GM21526 (cell line): Measurements from ENCODE around the gene FILIP1L.

Source experiments
- ATAC-seq: cut with Tn5 transposase; IDR thresholded peaks from one replicate; pipeline ENCODE4 v1.9.1; 2021; ENCODE audit warnings: moderate library complexity; ENCODE audit not compliant: unreplicated experiment, low FRiP score

The FILIP1L gene

DNA sequence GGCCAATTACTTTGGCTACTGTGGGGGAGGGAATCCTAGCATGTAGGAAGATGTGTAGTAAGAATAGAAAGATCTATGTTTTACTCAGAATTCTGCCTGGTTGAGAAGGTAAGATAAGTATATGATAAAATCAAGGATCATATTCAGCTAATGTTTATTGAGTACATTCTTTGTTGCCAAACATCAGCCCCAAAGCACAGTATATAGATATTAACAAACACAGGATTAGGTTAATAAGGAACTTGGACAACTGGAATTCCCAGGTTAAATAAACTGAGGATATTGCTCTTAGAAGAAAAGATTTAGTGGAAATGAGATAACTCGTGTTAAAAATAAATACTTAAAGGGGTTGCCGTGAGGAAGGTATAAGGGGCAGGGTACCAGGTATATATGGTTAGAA is 129.6 kb downstream of the FILIP1L start:
- no peak for ATAC-seq

DNA sequence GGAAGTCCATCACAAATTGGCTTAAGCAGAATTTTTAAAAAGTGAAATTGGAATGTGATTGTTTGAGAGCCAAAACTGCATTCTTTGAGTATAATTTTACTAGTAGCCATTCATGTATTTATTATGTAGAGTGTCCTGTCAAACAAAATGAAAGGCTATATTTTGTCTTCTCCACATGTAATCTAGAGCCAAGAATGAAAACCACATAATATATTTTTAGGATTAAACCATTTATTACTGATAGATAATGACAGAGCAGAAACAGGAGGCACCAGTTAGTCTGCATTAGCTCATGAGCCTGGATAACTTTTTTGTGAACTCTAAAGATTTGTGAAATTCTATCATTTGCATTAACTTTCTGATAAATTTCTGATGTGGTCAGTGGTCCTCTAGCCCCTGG is 130.2 kb downstream of the FILIP1L start:
- ATAC-seq: no peak

DNA sequence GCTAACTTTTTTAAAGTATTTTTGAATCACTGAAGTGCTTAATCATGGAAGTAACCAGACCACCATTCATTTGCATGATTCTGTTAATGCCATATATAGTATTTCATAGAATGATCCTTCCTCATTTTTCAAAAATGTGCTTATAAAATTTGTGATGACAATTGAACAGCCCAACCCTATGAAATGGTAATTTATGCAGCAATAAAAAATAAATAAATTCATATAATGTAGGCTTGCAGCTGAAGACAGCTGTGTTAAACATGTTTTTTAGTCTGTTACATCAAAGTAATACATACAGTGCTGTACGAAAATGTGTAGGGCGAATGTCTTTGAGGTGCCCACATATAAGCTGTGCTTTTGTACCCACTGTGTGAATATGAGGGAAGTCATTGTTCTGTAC is 131.7 kb downstream of the FILIP1L start:
- no peak for ATAC-seq

DNA sequence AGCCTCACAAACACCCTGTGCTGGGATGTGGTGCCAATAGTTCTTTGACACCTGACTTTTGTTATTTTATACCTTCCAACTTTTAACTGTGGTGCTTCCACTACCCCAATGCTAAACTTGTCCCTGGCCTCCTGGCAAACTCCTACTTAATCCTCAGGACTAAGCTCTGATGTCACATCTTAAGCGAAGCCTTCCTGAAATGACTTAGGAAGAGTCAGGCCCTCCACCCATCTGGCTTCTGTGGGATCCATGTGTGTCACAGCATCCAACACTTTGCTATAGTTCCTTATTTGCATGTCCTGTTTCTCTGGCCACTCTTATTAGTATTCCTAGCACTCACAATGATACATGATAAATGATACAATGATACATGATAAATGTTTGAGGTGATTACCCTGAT is 133.2 kb downstream of the FILIP1L start:
- no peak for ATAC-seq

DNA sequence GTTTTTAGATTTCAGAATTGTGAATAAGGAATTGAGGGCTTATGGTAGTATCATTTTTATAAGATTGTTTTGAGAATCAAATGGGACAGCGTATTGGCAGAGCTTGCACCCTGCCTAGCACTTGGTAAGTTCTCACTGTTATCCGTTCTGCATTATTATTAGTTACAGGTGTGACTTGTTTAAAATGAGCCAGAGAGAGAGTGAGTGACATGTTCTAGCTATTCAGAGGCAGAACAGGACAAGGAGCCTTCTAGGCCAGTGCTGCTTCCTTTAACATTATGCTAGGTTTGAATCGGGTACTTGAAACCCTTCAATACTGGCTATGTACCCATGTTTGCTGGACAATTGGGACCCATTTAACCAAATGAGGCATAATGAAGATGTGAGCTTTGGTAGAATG is 133.7 kb downstream of the FILIP1L start:
- no peak for ATAC-seq

DNA sequence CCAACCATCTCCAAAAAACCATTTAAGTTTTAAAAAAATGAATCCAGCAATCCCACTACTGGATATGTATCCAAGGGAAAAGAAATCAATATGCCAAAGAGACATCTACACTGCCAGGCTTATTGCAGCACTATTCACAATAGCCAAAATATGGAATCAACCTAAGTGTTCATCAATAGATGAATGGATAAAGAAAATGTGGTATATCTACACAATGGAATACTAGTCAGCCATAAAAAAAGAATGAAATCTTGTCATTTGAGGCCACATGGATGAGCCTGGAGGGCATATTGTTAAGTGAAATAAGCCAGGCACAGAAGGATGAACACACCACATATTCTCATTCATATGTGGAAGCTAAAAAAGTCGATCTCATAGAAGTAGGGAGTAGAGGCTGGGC is 136.1 kb downstream of the FILIP1L start:
- no peak for ATAC-seq

DNA sequence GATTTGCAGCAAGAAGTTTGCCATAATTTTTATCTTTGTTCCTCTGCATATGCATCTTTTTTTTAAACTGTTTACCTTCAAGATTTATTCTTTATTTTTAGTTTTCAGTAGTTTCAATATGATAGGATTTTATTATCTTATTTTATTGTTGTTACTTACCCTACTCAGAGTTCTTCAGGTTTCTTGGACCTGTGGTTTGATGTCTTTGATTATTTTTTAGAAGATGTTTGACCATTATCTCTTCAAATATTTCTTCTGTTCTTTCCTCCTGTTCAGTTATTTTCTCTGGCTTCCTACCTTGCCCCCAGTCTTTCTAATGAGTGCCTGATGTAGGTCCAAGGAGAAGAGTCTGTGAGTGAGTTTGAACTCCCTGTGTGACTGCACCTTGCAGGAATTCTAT is 137.7 kb downstream of the FILIP1L start:
- ATAC-seq: no peak

DNA sequence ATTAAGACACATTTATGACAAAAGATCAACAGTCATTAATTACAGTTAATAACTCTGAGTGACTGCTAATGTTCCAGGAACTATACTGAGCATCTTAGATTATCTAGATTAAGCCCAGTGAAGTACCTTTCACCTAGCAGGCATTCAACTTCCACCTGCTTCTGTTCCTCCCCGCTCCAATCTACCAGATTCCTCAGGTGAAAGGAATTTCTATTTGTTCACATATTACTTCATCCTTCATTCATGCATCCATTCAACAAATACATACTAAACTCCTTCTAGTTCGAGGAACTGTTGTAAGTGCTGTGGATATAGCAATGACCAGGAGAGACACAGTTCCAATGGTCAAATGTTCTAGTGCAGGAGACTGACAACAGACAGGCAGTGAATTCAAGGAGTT is 139.3 kb downstream of the FILIP1L start:
- ATAC-seq: no peak

DNA sequence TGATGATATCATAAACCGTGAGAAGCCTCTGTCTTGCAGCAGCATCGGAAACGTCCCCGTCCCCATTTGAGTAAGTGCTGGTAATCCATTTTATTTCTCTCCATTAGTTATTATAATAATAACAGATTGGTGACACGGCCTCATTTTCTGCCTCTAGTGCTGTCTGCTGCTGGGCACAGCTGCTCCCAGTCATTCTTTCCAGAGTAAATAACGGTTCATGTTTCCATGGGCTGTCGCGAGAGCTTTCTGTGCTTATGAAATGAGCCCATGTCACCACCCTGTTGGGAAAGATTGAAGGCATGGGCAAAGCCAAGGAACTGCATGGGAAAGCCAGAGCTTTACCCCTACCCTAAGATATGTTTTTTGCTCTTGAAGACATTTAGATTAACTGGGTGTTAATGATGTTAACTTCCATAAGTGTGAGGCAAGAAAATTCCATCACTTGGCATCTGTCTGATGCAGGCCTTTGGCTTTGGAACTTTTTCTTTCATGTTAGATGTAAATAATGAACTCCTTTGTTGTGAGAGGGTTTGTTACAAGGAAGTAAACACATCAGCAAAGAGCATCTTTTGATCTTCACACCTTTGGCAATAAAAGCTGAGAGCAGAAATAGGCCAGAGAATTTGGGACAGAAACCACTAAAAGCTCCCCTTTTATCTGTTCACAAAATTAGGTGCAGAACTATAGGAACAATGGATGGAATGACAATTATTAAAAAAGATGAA is 141.8 kb downstream of the FILIP1L start:
- no peak for ATAC-seq

DNA sequence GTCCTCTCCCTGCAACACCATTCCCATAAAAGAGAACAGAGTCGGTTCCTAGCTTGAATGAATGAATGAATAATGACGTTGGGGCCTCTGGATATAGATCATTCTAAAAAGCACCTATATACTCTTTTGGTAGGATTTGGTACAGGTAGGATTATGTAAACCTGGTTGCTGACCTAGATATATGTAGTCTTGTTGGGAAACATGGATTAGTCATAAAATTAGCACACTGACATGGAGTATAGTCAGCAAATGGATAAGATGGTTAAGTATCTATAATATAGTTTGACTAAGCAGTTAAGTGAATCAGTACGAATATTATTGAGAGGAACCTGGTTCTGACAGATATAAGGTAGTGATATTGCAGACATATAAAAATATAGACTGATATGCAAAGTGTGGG is 142.5 kb downstream of the FILIP1L start:
- ATAC-seq: no peak

DNA sequence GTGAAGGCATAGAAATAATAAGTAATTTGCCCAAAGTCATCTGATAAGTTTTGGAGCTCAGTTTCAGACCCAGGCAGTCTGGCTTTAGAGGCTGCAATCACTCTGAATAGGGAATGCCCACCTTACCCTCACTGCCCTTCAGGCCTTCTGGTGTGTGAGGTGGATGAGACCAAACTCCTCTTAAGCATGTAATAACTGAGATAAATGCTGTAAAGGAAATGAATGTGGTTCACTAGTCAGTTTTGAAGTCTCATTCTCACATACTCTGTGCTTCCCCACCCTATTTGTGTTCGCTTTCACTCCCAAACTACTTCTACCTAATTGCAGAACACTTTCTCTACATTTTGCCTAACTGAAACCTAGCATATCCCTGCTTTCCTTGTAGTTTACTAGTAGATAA is 144.1 kb downstream of the FILIP1L start:
- peak; percentile 80 for ATAC-seq

DNA sequence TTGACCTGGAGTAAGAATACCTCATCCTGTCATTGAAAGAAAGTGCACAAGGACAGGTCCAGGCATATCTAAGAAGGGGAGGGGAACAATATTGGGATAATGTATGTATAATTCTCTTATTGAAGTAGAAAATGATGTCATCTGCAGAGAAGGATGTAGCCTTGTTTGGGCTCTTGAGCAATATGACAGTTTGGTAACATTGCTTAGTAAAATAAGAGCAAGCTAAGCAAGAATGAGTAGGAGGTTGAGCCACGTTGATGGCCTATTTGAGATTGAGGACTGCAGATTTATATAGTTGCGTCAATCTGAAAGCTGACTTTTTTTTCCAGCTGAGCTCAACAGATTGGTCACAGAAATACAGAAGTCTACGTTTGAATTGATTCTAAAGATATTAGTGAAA is 145.2 kb downstream of the FILIP1L start:
- no peak for ATAC-seq

DNA sequence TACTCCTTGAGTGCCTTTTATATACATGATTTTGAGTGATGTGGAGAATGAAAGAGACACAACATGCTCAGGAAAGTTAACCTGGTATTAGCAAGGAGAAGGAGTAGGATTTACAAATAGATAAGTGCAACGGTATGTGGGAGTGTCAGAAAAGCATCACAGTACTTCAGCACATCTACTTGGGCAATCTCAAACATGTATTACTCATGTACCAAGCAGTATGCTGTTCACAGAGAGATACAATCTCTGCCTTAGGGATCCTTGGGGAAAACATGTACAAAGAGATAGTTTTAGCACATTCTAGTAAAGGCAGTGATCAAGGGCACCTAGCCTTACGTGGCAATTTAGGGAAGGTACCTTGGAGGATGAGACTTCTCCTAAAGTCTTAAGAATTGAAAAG is 146.5 kb downstream of the FILIP1L start:
- ATAC-seq: no peak

DNA sequence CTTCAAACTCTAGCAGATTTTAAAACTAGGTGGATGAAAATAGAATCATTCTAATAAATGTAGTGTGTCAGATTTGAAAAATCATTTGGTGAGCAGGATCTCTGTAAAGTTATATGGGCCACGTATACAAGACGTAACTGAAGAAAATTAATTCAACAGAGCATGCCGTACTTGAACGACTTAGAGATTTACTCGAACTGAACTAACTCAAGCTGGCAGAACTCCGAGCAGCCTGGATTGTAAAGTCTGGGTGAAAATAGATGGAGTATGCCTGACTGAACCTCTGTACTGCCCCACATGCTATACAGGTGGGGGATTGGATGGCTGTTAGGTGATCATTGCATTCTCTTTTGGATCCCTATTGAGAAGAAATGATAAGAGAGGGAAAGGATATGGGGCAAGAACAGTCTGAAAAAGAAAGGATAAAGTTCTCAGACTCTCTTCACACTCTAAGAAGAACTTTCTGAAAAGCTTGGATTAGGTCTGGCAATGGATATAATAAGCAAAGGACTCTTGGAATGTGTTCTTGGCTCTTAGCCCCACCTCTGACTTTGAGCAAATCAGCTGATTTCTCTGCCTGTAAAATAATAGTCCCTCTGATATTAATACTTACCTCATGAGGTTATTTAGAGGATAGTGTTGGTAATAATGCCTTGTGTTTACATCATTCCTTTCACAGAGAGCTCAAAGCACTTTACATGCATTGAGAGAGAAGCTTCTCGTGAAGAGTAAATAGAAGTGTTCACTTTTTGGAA is 147.5 kb downstream of the FILIP1L start:
- ATAC-seq: no peak

DNA sequence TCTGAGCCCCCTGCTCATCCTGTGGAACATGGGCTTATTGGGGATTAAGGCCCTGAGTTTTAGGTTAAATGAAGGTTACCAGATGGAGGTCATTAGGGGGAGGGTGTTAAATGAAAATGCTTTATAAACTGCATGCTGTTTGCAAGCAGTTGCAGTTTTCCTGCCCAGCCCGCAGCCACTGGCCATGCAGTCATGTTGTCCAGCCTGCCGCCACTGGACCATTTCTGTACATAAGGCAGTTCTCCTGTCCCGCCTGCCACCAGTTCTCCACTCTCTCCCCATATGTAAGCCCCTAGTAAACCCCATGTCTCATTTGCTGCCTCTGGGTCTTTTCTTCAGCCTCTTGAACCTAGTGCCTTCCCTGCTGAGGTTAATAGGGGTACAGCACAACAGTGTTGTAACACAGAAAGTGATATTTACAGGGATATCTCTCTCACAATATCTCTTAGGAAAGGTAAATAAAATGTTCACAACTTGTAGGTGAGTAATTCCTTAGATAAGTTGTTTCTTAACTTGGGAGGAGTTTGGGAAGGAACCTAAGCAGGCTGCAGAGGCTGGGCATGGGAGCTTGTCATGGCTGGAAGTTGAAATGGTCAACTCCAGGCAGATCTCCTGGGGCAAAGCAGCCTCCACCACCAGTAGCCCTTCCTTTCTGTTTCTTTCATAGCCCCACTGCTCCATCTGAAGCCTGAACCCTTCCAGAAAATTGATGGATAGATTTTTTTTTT is 148.5 kb downstream of the FILIP1L start:
- ATAC-seq: no peak

DNA sequence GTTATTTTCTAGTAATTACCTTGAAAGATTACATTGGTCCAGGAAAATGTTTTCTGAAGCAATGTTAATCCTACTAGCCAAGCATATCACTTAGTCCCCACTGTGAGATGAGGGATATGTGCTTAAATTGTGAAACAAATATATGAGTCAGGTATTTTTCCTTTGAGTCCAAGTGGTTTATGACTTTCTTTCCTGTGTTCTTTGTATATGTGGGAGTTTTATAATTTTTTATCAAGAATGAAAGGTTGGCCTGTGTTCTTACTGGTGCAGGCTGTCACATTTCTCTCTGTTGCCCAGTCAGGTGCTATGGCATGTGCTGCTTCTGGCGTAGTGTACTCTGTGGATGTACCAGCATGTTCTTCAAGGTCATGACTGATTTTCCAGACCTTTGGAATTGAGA is 149.2 kb downstream of the FILIP1L start:
- no peak for ATAC-seq

DNA sequence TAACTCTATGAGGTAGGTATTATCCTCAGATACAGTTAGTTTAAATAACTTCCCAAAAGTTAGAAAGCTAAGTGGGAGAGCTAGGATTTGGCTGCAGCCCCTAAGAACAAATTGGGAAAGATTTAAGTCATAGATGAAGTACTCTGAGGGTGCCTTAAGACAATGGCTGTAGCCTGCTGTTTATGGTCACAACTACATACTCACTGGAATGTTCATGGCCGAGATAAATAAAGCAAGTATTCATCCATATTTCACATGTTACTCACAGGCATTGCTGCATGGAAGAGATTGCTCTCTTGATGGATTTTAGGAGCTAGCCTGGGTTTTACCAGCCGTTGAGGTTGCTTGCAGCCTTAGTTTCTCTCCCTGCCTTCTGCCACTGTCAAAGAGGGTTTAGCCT is 151.6 kb downstream of the FILIP1L start:
- ATAC-seq: no peak

DNA sequence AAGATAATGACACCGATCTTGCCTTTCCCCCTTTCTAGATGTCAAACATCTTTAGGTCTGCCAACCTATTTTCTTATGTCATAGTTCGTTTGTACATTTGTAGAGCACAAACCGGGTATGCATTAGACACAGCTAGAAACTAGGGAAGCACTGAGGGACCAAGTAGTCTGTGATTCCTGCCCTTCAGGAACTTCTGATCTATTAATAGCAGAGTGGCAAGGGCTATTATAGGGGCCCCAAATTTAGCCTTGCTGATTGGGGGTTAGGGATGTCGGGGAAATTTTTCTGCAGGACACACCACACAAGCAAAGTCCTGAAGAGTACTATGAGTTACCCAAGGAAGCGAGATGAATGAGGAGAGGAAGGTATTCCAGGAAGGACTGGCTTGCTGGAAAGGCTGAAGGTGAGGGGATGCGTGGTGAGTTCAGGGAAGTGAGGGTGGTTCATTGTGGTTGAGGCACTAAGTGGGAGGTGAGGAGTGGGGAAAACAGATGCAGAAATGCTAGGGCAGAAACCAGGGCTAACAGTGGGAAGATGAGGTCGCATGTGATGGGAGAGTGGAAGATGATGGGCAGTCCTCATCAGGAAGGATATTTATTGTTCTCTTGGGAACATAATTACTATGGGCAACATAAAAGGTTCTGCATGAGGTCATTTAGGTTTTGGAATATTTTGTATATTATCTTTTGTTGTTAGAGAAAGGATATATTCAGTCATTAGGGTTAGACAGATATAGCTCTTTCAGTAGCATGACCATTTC is 152.4 kb downstream of the FILIP1L start:
- ATAC-seq: no peak

DNA sequence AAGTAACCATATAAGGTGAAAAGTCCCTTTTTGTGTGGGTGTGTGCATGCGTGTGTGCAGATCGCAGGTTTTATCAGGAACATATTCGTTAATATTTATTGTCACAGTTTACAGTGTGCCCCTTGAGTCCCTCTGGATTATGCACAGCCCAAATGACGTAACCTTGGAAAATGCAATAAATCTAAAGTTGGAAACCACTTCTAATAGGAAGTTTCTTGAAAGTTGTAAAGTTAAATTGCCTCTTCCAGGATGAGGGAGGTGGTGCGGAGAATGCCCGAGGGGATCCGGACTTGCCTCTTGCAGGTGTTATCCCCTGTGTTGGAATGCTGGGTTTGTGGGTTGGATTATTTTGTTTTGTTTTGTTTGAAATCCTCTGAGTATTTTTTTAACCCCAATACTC is 153.4 kb downstream of the FILIP1L start:
- ATAC-seq: no peak

DNA sequence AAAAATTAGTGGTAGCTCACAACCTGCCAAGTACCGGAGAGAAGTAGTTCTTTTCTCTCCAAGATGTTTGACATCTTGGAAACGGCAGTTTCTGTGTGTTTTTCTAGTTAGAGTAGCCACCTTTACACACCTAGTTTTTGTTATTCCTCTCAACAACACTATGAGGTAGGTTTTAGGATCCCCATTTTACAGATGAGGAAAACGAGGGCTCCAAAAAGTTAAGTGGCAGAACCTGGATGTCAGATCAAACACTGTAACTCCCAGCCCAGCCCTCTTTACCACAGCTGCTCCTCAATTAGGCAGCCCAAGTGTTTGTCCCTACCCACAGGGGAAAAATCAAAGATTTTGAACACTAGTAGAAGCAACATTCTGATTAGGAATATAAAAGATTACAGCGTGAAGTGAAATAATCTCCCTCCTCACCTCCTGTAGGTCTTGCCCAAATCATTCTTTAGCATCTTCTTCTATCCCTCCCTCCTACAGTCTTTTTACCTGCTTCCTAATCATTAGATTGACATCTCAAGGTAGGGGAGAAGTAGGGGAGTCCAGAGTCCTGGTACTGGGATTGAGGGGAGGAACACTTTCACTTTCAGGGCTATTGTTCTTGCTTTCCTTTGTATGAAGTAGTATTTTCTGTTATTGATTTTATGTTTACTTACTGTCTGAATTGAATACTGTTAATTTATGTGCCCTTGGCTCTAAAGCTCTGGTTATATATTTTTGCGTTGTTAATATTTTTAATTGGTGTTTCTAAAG is 154.0 kb downstream of the FILIP1L start:
- no peak for ATAC-seq
